Measurements from ENCODE around the gene MSMB.

- TF ChIP-seq JUN (IDR thresholded peaks at IDR 0.05; ENCODE audit: low read depth, low read length) (no peak), CTCF (IDR thresholded peaks at IDR 0.05; ENCODE audit: control extremely low read depth in 1 of 3, insufficient read depth in 1 of 3, low read depth in 1 of 3, low read length in 3 of 3) (no peak), ATF3 (IDR thresholded peaks at IDR 0.05; ENCODE audit: insufficient read depth, low read depth, low read length) (no peak), BRCA1 (IDR thresholded peaks at IDR 0.05; ENCODE audit: low read depth, low read length) (no peak), PHF8 (conservative IDR thresholded peaks at IDR 0.05; ENCODE audit: low read depth, low read length) (no peak), TBP (IDR thresholded peaks at IDR 0.05; ENCODE audit: low read depth, low read length) (no peak), USF2 (IDR thresholded peaks at IDR 0.05; ENCODE audit: low read length) (no peak), RNF2 (IDR thresholded peaks at IDR 0.05; ENCODE audit: borderline replicate concordance, low read depth, low read length, missing control alignments, poor library complexity, severe bottlenecking) (no peak), POLR2AphosphoS5 (IDR thresholded peaks at IDR 0.05; ENCODE audit: low read depth, low read length) (no peak), RAD21 (IDR thresholded peaks at IDR 0.05 in 1 of 2, conservative IDR thresholded peaks at IDR 0.05 in 1 of 2; ENCODE audit: low read depth in 2 of 2, low read length in 2 of 2) (no peak), EP300 (IDR thresholded peaks at IDR 0.05; ENCODE audit: borderline replicate concordance in 1 of 2, low read depth in 2 of 2, low read length in 2 of 2) (no peak), TCF12 (IDR thresholded peaks at IDR 0.05; ENCODE audit: low read depth, low read length) (no peak), MAX (IDR thresholded peaks at IDR 0.05) (no peak)
Observed at GRCh38 chr10:46094931-46095750, 49.1 kb upstream of the MSMB start.

Measured in H1 (cell line).